Bladder microvascular endothelial cell (primary cell): ENCODE measurements around the gene IL17C. TPM values are rescaled to one million over a fixed set of nuclear protein-coding genes. Genes with fewer than 3 reads are reported as not detected.

Experiments
- total RNA-seq: library from RNA; depleted of rRNA; stranded (reverse); fragments of >200 nt; gene quantifications from 2 replicates; pipeline ENCODE4 v1.2.3, GENCODE V29; 2014

IL17C gene, protein sequence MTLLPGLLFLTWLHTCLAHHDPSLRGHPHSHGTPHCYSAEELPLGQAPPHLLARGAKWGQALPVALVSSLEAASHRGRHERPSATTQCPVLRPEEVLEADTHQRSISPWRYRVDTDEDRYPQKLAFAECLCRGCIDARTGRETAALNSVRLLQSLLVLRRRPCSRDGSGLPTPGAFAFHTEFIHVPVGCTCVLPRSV
- not detected in 2 replicates for total RNA-seq

DNA sequence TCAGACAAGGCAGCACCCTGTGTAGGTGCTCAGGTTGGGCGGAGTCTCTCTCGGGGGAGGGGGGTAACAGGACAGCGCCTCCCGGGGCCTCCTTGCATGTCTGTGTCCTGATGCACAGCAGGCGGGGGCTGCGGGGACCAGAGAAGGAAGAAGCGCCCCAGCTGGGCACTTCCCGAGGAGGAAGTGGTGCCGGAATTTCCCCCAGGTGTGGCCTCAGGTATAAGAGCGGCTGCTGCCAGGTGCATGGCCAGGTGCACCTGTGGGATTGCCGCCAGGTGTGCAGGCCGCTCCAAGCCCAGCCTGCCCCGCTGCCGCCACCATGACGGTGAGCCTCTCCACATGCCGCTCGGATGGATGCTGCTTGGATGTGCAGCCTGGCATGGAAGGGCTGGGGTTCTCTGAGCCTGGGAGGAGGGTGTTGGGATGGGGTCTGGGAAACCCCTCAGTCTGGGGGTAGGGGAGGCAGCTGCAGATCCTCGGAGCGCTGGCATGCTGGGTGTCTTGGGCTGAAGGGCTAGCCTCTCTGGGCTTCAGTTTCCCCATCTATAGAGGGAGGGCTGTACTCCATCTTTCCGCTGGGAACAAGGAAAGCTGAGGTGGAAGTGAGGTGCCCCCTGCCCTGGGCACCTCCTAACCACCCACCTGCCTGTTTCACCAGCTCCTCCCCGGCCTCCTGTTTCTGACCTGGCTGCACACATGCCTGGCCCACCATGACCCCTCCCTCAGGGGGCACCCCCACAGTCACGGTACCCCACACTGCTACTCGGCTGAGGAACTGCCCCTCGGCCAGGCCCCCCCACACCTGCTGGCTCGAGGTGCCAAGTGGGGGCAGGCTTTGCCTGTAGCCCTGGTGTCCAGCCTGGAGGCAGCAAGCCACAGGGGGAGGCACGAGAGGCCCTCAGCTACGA is at the start of gene IL17C:
IL17C (plus strand) TSS at position 250 of the 908 bp plus-strand sequence; CDS start at position 320, 70 bp downstream.

DNA sequence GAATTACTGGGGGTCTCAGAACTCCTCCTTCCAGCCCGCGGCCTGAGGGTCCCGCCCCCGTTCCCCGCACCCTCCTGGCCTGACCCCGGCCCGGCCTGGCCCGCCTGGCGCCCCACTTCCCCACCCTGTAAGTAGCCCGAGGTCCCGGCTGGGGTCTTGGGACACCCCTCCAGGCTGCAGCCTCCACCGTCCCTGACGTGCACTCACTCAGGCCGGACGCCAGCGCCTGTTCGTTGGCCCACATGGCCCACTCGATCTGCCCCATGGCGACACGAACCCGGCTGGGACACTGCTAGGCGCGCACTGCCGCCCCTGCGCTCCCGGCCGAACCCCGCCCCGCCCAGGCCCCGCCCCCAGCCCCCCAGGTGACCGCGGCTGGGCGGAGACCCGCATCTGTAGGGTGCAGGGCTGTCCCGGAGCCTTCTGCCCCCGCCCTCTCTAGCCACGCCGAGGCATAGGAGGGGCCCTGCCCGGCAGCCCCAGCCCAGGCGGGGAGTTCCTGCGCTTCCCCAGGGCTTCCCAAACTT is 12.4 kb downstream of the IL17C start, which contains the start of gene CYBA:
CYBA (minus strand) TSS at position 305 of the 527 bp plus-strand sequence; CDS start at position 265, 40 bp downstream.

DNA sequence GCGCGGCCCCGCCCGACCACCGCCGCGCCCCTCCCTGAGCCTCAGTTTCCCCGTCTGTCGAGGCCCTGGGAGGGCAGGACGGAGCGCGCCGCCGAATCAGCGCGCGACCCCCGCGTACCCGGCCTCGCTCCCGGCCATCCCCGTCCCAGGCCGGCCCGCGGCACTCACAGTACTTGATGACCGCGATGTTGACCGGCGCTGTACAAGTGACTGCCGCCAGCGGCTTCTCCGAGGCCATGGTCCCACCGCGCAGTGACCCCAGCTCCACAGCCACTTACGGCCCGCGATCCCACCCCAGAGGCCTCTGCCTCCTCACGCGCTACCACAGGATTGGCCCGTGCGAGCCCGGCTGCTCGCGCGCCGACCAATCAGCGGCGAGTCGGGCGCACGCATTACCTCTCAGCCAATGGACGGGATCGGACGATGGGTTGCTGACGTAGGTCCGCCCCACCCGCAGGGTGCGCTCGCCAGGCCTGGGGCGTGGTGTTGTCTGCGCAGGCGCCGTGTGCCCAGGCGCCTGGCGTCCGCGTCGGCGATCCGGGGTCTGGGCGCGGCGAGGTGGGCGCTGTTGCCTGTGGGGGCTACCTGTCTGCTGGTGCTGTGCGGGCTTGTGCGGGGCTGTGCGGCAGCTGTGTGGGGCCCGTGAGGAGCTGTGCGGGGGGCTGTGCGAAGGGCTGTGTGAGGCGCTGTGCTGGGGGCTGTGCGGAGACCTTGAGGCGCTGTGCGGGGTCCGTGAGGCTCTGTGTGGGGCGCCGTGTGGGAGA is 24.7 kb downstream of the IL17C start, which contains the start of gene MVD:
MVD (minus strand) TSS at position 249 of the 764 bp plus-strand sequence; CDS start at position 238, 11 bp downstream.

DNA sequence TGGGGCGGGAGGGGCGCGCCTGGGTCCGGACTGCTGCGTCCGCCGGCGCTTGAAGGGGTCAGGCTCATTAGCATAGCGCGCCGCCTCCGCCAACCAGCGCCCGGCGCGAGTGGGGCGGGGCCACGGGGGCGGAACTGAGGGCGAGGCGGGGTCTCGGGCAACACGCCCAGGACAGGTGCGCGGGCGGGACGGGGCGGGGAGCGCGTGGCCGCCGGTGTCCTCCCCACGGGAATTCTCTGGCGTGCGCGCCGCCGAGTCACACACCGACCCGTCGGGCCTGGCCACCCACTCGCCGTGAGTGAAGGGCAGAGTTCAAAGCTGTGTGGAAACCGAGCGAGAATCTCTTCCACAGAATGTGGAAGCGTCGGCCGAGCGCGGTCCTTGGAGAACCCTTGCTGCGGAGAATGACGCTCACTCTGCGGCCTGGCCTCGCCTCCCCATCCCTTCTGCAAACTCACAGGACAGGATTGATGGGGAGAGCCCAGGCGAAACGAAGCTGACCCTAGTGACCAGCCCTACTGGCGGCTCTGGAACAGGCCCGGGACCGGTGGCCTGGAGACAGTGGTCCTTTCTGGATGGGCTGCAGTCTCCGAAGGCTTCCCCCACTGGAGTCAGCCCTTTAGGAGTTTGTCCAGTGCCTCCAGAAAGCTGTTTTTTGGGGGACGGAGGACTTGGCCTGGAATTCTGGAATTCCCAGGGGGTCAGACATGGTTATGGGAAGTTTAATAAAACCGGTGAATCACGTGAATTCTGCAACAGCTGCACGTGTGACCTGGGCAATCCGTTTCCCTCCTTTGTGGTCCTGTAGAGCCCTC is 48.3 kb downstream of the IL17C start, which contains the start of gene SNAI3:
SNAI3 (minus strand) TSS at position 69 of the 815 bp plus-strand sequence. CDS start 101 bp downstream, outside the sequence.

Other genes with a start within 250 kb of the IL17C start
- 0.81 and 2.8 TPM in 2 replicates for gene ZFPM1, start 185.3 kb upstream of the IL17C start, total RNA-seq
- gene ZC3H18, start 68.2 kb upstream of the IL17C start, total RNA-seq = 9.6 and 19.0 TPM in 2 replicates
- gene CYBA, start 12.5 kb downstream of the IL17C start, total RNA-seq = 123 and 249 TPM in 2 replicates
- 44.0 and 54.7 TPM in 2 replicates for gene MVD, start 24.5 kb downstream of the IL17C start, total RNA-seq
- gene SNAI3, start 47.9 kb downstream of the IL17C start, total RNA-seq = 0.16 TPM in 1 of 2 replicates, not detected in the other
- gene RNF166, start 67.8 kb downstream of the IL17C start, total RNA-seq = 10.5 and 11.9 TPM in 2 replicates
- gene CTU2, start 67.9 kb downstream of the IL17C start, total RNA-seq = 11.3 and 11.9 TPM in 2 replicates
- gene PIEZO1, start 146.6 kb downstream of the IL17C start, total RNA-seq = 280 and 993 TPM in 2 replicates
- gene CDT1, start 165.2 kb downstream of the IL17C start, total RNA-seq = 8.5 and 10.4 TPM in 2 replicates
- 89.9 and 96.5 TPM in 2 replicates for gene APRT, start 173.4 kb downstream of the IL17C start, total RNA-seq
- 11.5 and 33.2 TPM in 2 replicates for gene GALNS, start 218.4 kb downstream of the IL17C start, total RNA-seq
- 42.2 and 70.4 TPM in 2 replicates for gene TRAPPC2L, start 218.6 kb downstream of the IL17C start, total RNA-seq
- gene PABPN1L, start 228.1 kb downstream of the IL17C start, total RNA-seq = not detected in 2 replicates